ENCODE results near the gene CD8B2.
"Not testable (repeated sequence)": the region's sequence is repeated elsewhere in the genome, so short reads cannot be mapped to it uniquely, and the experiment has no call there.

DNA sequence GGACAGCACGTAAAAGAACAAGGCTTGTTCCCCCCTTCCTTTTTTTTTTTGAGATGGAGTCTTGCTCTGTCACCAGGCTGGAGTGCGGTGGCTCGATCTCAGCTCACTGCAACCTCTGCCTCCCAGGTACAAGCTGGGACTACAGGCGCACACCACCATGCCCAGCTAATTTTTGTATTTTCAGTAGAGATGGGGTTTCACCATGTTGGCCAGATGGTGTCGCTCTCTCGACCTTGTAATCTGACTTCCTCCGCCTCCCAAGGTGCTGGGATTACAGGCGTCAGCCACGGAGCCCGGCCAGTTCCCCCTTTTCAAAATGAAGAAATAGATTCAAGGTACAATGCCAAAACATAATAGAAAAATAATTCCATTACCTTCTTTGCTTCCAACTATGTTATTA lies 25.3 kb upstream of the CD8B2 start:
- not testable (repeated sequence) for TF ChIP-seq EZH2phosphoT487, EZH2 (IDR thresholded peaks at IDR 0.05)
- TF ChIP-seq, protein P1, sequence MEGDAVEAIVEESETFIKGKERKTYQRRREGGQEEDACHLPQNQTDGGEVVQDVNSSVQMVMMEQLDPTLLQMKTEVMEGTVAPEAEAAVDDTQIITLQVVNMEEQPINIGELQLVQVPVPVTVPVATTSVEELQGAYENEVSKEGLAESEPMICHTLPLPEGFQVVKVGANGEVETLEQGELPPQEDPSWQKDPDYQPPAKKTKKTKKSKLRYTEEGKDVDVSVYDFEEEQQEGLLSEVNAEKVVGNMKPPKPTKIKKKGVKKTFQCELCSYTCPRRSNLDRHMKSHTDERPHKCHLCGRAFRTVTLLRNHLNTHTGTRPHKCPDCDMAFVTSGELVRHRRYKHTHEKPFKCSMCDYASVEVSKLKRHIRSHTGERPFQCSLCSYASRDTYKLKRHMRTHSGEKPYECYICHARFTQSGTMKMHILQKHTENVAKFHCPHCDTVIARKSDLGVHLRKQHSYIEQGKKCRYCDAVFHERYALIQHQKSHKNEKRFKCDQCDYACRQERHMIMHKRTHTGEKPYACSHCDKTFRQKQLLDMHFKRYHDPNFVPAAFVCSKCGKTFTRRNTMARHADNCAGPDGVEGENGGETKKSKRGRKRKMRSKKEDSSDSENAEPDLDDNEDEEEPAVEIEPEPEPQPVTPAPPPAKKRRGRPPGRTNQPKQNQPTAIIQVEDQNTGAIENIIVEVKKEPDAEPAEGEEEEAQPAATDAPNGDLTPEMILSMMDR (IDR thresholded peaks at IDR 0.05), result peak; percentile 48

Measured in neural progenitor cell (in vitro differentiated cells).